MG63 (cell line): ENCODE results near the gene ZNF747. TPM values are rescaled to one million over a fixed set of nuclear protein-coding genes. Genes with fewer than 3 reads are reported as not detected.

Source experiments
- DNase-seq: peaks from one replicate; pipeline ENCODE4 v3.0.0-alpha.2; 2020
- H3K27me3 ChIP-seq: fragments of 250-450 bp; sonication (Bioruptor Pico); 2 replicates; pipeline ENCODE4 v1.5.1; 2020; ENCODE audit warnings: mild to moderate bottlenecking, moderate library complexity
- H3K36me3 ChIP-seq: fragments of 250-450 bp; sonication (Bioruptor Pico); 2 replicates; pipeline ENCODE4 v1.5.1; 2020; ENCODE audit warnings: mild to moderate bottlenecking, moderate library complexity
- H3K4me3 ChIP-seq: fragments of 250-450 bp; sonication (Bioruptor Pico); 2 replicates; pipeline ENCODE4 v1.5.1; 2020; ENCODE audit warnings: mild to moderate bottlenecking, moderate library complexity
- H3K9me3 ChIP-seq: fragments of 250-450 bp; sonication (Bioruptor Pico); 2 replicates; pipeline ENCODE4 v1.5.1; 2020; ENCODE audit warnings: mild to moderate bottlenecking, moderate library complexity
- total RNA-seq: library from RNA; depleted of rRNA; stranded (reverse); fragments of >200 nt; shearing (Covaris generic); gene quantifications from 2 replicates; pipeline ENCODE4 v1.2.3, GENCODE V29; 2014; ENCODE audit warnings: low replicate concordance

Gene ZNF747
- total RNA-seq, 1 experiment from 2014 or later: 27.9 TPM

DNA sequence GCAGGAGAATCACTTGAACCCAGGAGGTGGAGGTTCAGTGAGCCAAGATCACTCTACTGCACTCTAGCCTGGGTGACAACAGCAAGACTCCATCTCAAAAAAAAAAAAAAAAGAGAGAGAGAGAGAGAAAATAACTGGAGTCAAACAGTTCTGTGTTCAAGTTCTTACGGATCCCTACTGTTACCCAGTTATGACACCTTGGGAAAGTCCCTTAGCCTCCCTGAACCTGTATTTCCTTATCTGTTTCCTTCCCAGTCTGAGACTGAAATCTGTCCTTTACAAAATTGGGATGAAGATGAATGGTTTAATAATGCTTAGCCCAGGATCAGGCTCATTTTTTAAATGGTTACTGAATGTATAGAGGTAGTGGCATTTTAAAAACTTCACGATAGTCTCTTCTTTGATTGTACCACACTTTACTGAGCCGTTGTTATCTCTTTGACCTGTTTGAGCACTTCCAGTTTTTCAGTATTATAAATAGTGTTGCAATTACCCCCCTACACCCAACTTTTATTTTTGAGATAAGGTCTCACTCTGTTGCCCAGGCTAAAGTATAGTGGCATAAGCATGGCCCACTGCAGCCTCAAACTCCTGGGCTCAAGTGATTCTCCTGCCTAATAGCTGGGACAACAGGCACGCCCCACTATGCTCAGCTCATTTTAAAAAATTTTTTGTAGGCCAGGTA lies 25.4 kb downstream of the ZNF747 start:
- Histone ChIP-seq H3K4me3 (no peak overlapping the region), H3K36me3 (no peaks in the 10 kb centered on the region), H3K9me3 (no peaks in the 10 kb centered on the region), H3K27me3 (no peaks in the 10 kb centered on the region)
- no peak for DNase-seq

DNA sequence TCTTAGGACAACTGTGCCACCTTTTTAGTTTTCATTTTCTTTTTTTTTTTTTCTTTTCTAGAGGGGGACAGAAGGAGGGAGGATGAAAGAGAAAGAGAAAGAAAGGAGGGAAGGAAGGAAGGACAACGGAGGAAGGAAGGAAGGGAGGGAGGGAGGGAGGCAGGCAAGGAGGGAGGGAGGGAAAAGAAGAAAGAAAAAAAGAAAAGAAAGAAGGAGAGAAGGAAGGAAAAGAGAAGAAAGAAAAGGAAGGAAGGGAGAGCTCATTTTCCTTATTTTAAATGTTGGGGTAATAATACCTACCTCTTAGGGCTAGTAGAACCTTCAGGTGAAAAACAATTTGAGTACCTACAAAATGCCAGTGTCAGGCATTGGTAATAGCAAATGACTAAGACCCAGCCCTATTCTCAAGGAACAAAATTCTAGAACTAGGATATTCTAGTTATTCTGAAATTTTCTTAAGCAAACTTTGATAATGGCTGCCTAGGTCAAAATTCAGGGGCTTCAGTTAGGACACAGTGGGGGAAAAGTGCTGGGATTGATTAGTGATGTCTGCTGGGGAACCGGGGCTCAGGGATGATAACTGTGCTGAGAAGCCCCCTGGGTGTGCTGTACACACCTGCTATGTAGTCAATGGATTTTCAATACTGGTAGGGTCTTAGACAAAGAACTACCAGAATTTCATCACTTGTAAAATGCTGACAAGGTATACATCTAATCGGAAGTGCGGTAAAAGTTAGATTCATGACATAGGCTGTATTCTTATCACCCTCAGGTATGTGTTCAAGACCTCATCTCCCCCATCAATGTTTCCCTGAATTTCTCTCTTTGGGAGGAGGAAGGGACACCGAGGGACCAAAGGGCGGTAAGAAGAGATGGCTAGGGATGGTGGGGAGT lies 31.0 kb downstream of the ZNF747 start:
- Histone ChIP-seq H3K27me3 (no peaks in the 10 kb centered on the region), H3K9me3 (no peaks in the 10 kb centered on the region), H3K36me3 (no peaks in the 10 kb centered on the region), H3K4me3 (no peak overlapping the region)
- DNase-seq: no peak

DNA sequence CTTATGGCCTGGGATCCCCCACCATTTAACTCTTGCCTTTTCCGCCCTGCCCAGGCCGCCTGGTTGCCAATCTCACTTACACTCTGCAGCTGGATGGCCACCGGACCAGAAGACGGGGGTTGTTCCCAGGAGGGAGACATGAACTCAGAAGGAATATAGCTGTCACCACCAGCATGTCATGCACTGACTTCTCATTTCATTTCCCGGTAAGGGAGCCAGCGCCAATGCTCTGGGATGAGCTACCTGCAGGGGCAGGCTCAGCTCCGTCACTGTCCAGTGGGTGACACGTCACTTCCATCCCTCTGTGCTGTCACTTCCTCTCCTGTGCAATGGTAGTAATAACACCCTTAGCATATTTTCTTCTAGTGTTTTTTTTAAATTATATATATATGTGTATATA lies 35.4 kb downstream of the ZNF747 start:
- DNase-seq: no peak
- Histone ChIP-seq H3K4me3 (no peak overlapping the region), H3K27me3 (no peaks in the 10 kb centered on the region), H3K36me3 (no peaks in the 10 kb centered on the region), H3K9me3 (no peaks in the 10 kb centered on the region)

DNA sequence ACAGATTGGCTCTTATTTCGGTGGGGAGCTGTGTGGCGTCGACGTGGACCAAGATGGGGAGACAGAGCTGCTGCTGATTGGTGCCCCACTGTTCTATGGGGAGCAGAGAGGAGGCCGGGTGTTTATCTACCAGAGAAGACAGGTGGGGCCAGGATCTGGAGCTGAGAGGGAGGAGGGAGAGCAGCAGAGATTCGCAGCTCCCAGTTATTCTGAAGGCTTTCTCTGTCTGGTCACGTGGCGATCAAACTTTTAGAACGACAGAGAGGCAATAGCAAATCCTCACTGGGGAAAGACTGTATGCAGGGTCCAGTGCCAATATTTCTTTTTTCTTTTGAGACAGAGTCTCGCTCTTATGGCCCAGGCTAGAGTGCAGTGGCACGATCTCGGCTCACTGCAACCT lies 39.9 kb downstream of the ZNF747 start:
- no peak for DNase-seq
- no peaks in the 10 kb centered on the region for H3K9me3 ChIP-seq
- no peaks in the 10 kb centered on the region for H3K27me3 ChIP-seq
- H3K36me3 ChIP-seq: no peaks in the 10 kb centered on the region
- H3K4me3 ChIP-seq: no peak overlapping the region

DNA sequence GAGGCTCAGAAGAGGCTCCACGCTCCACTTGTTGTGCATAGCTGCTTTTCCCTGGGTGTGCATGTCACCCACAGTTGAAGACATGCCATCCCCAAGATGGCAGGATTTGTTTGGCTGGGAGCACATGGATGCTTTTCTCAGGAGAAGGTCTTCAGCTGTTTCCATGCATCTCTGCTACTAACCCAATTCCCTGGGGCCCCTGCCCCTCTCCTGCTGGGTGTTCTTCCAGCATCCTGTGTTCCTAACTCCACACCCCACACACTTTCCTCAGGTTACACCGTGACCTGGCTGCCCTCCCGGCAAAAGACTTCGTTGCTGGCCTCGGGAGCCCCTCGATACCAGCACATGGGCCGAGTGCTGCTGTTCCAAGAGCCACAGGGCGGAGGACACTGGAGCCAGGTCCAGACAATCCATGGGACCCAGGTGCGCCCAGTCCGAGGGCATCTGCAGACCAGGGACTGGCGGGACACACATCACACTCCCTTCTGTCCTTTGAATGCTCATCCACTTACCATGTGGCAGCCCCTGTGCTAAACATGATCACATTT lies 40.6 kb downstream of the ZNF747 start:
- Histone ChIP-seq H3K27me3 (no peaks in the 10 kb centered on the region), H3K4me3 (no peak overlapping the region)
- no peak for DNase-seq

DNA sequence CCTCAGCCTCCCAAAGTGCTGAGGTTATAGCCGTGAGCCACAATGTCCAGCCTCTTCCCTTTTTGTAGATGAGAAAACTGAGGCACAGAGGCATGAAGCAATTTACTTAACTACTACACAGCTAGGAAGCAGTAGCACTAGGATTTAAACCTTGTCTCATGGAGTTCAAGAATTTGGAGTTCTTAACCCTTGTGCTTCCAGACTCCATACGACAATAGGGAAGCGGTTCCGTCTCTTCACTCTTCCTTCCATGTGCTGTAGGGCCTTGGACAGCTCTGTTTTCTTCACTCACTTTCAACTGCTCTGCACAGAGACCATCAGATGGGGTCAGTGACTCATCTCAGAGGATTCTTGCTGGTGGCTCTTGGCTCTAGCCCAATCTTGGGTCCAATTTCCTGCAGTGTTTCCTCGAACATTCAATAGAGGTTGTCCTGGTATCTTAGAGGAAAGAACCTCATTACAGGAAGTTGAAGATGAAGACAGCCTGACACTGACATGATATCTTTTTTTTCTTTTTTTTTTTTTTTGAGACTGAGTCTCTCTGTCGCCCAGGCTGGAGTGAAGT lies 42.8 kb downstream of the ZNF747 start:
- no peak overlapping the region for H3K4me3 ChIP-seq
- no peaks in the 10 kb centered on the region for H3K27me3 ChIP-seq
- H3K36me3 ChIP-seq: no peaks in the 10 kb centered on the region
- H3K9me3 ChIP-seq: no peaks in the 10 kb centered on the region
- DNase-seq: peak; percentile 56

More for the DNA sequence above, 40.6 kb downstream of the ZNF747 start:
- Histone ChIP-seq H3K36me3 (no peaks in the 10 kb centered on the region), H3K9me3 (no peaks in the 10 kb centered on the region)

DNA sequence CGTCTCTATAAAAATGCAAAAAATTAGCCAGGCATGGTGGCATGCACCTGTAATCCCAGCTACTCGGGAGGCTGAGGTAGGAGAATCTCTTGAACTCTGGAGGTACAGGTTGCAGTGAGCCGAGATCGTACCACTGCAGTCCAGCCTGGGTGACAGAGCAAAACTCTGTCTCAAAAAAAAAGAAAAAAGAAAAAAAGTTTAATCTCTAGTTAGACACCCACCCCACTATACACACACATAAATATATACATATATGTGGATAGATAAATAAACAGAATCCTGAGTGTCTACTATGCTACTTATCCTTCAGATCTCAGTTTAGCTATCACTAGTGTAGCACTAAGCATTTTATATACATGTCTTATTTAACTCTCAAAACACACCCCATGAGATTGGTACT lies 43.4 kb downstream of the ZNF747 start:
- Histone ChIP-seq H3K36me3 (no peaks in the 10 kb centered on the region), H3K9me3 (no peaks in the 10 kb centered on the region), H3K4me3 (no peak overlapping the region), H3K27me3 (no peaks in the 10 kb centered on the region)
- DNase-seq: no peak

DNA sequence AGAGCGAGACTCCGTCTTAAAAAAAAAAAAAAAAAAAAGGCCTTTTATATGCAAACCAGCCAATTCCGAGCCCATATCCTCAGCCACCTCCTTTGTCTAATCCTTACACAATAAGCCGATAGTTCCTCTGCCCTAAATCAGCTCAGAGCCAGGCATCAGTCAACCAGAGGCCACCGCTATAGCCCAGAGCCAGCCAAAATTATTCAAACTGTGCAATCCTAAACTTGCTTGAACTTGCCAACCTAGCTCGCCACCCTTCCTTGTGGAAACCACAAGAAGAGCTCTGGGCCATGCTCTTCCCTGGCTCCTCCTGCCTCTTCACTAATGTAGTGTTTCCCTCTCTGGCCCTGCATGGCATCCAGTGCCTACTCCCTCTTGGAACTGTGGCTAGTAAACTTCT lies 44.4 kb downstream of the ZNF747 start:
- Histone ChIP-seq H3K9me3 (no peaks in the 10 kb centered on the region), H3K4me3 (no peak overlapping the region), H3K36me3 (no peaks in the 10 kb centered on the region), H3K27me3 (no peaks in the 10 kb centered on the region)
- peak; percentile 27 for DNase-seq

DNA sequence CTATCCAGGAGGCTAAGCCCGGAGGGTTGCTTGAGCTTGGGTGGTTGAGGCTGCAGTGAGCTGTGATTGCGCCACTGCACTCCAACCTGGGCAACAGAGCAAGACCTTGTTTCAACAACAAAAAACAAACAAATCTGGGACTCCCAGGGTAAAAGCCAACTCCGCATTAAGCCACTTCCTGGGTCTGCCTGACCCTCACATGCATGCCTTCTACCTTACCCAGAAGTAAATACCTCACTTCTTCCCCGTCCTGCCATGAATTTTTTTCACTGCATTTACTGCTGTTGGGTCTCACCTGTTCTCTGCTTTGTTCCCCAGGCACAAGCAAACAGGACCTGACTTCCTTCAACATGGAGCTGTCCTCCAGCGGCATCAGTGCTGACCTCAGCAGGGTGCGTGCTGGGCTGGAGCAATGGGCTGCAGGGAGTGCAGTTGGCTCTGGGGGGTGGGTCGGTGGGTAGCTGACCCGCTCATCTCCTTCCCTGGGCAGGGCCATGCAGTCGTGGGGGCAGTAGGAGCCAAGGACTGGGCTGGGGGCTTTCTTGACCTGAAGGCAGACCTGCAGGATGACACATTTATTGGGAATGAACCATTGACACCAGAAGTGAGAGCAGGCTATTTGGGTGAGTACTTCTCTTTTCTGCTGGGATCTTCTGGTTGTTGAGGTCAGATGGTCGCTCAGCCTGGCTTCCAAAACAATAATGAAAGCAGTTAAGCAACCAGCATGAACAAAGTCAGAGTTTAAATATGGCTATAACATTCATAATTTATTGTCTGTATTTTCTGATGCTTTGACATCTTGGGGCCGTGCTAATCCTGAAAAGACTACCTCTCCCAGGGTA lies 45.7 kb downstream of the ZNF747 start:
- no peaks in the 10 kb centered on the region for H3K9me3 ChIP-seq
- DNase-seq: no peak
- H3K36me3 ChIP-seq: no peaks in the 10 kb centered on the region
- no peaks in the 10 kb centered on the region for H3K27me3 ChIP-seq
- H3K4me3 ChIP-seq: no peak overlapping the region

DNA sequence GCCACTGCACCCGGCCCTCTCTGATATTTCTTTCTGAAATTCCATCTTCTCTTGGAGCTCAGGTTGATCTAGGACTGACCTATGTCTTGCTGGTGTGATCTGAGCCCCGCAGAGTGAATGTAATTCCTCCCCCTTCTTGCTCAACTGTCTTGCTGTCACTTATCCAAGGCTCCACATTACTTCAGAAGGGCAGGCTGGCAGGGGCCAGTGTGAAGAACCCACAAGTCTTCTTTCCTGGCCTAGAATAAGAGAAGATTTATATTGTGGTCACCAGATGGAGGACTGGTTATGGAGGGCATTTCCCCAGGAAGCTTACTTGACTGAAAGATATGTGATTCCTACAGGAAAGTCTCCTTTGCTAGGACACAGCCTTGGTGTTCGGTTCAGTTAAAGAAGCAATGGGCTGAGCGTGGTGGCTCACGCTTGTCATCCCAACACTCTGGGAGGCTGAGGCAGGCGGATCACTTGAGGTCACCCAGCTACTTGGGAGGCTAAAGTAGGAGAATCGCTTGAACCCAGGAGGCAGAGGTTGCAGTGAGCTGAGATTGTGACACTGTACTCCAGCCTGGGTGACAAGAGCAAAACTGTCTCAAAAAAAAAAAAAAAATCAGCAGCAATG lies 48.7 kb downstream of the ZNF747 start:
- no peaks in the 10 kb centered on the region for H3K9me3 ChIP-seq
- DNase-seq: no peak
- H3K27me3 ChIP-seq: no peaks in the 10 kb centered on the region; the same call in 1 of the 2 replicates

DNA sequence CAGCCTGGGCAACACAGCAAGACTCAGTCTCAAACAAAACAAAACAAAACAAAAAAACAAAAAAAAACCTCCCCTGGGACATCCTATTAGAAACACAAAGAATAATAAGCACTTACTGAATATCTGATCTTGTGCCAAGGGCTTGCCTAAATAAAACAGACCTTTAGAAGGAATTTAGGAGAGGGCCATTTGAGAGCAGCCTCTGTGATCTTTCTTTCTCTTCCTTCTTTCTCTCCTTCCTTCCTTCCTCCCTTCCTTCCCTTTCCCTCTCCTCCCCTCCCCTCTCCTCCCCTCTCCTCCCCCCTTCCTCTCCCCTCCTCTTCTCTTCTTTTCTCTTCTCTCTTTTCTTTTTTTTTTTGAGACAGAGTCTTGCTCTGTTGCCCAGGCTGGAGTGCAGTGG lies 49.8 kb downstream of the ZNF747 start:
- DNase-seq: no peak
- H3K9me3 ChIP-seq: no peaks in the 10 kb centered on the region
- no peaks in the 10 kb centered on the region; the same call in 1 of the 2 replicates for H3K27me3 ChIP-seq
- H3K4me3 ChIP-seq: no peak overlapping the region
- no peaks in the 10 kb centered on the region for H3K36me3 ChIP-seq

More for the DNA sequence above, 48.7 kb downstream of the ZNF747 start:
- Histone ChIP-seq H3K36me3 (no peaks in the 10 kb centered on the region), H3K4me3 (no peak overlapping the region)

DNA sequence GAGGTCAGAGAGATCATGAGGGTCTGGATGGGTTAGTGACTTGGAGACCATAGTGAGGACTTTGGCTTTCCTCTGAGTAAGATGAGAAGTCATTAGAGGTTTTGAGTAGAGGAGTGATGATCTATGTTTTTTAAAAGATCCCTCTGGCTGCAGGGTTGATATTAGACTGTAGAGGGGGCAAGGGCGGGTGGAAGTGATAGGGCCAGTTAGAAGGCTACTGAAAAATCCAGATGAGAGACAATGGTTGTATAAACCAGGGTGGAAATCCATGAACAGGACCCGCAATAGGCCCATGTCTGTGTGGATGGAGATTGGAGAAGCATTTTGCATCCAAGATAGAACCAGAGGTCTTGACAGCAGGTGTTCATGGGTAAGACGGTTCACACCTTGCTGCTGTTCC lies 52.3 kb downstream of the ZNF747 start:
- no peak for DNase-seq
- no peak overlapping the region for H3K4me3 ChIP-seq
- H3K27me3 ChIP-seq: no peaks in the 10 kb centered on the region; the same call in 1 of the 2 replicates
- no peaks in the 10 kb centered on the region for H3K9me3 ChIP-seq
- H3K36me3 ChIP-seq: no peaks in the 10 kb centered on the region

DNA sequence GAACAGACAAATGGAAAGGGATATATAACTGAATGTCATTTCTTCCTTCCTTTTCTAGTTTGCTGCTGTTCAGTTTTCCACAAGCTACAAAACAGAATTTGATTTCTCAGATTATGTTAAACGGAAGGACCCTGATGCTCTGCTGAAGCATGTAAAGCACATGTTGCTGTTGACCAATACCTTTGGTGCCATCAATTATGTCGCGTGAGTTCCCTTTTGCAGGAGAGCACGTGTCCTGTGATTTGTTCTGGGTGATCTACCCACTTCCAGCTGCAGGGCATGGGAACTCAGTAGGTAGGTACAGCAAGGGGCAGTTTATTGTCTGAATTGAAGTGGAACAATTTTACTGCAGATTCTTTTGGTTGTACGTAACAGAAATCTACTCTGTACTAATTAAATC lies 53.3 kb downstream of the ZNF747 start:
- no peak for DNase-seq
- H3K9me3 ChIP-seq: no peaks in the 10 kb centered on the region
- H3K36me3 ChIP-seq: no peaks in the 10 kb centered on the region
- H3K27me3 ChIP-seq: no peaks in the 10 kb centered on the region; the same call in 1 of the 2 replicates
- H3K4me3 ChIP-seq: no peak overlapping the region
